GM12875 (cell line): Measurements from ENCODE around the gene SPATA33.
"Not testable (repeated sequence)": the region's sequence is repeated elsewhere in the genome, so short reads cannot be mapped to it uniquely, and the experiment has no call there.

Experiments
- H3K4me3 ChIP-seq: one replicate; pipeline ENCODE4 v1.5.1; 2011; ENCODE audit warnings: low read depth, low read length, control low read depth
- CTCF ChIP-seq: IDR thresholded peaks from 2 replicates; pipeline ENCODE4 v1.5.1; 2011; ENCODE audit warnings: low read depth, mild to moderate bottlenecking, control low read depth, inconsistent platforms, low read length, moderate library complexity, borderline replicate concordance; ENCODE audit not compliant: insufficient read depth

The SPATA33 gene

GRCh38 chr16:89691986-89692569, 34.4 kb downstream of the SPATA33 start:
- H3K4me3 ChIP-seq, result no peak overlapping the region
- TF ChIP-seq CTCF, result no peak

- no peak overlapping the region for H3K4me3 ChIP-seq
- TF ChIP-seq CTCF, result no peak
Measured at GRCh38 chr16:89693289-89693731, 35.7 kb downstream of the SPATA33 start.

GRCh38 chr16:89693931-89694783, 36.5 kb downstream of the SPATA33 start:
- H3K4me3 ChIP-seq, result no peak overlapping the region
- no peak for TF ChIP-seq CTCF

GRCh38 chr16:89694784-89695085, 37.1 kb downstream of the SPATA33 start:
- H3K4me3 ChIP-seq, result not testable (repeated sequence)

- no peak overlapping the region for H3K4me3 ChIP-seq
- TF ChIP-seq CTCF, result no peak
Measured at GRCh38 chr16:89695086-89695874, 37.6 kb downstream of the SPATA33 start.

- no peak for TF ChIP-seq CTCF
- H3K4me3 ChIP-seq, result no peak overlapping the region
Measured at GRCh38 chr16:89695875-89696669, 38.4 kb downstream of the SPATA33 start.

GRCh38 chr16:89696670-89697128, 39.1 kb downstream of the SPATA33 start:
- no peak for TF ChIP-seq CTCF
- no peak overlapping the region for H3K4me3 ChIP-seq
